ENCODE results near the gene TMEM63A. TPM values are rescaled to one million over a fixed set of nuclear protein-coding genes. Genes with fewer than 3 reads are reported as not detected.

Gene TMEM63A
- total and polyA plus RNA-seq, 10 donors, result 15.0 to 143 (median 109) TPM

- TF ChIP-seq, protein P1, sequence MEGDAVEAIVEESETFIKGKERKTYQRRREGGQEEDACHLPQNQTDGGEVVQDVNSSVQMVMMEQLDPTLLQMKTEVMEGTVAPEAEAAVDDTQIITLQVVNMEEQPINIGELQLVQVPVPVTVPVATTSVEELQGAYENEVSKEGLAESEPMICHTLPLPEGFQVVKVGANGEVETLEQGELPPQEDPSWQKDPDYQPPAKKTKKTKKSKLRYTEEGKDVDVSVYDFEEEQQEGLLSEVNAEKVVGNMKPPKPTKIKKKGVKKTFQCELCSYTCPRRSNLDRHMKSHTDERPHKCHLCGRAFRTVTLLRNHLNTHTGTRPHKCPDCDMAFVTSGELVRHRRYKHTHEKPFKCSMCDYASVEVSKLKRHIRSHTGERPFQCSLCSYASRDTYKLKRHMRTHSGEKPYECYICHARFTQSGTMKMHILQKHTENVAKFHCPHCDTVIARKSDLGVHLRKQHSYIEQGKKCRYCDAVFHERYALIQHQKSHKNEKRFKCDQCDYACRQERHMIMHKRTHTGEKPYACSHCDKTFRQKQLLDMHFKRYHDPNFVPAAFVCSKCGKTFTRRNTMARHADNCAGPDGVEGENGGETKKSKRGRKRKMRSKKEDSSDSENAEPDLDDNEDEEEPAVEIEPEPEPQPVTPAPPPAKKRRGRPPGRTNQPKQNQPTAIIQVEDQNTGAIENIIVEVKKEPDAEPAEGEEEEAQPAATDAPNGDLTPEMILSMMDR (IDR thresholded peaks at IDR 0.05 in 8 of 11, conservative IDR thresholded peaks at IDR 0.05 in 3 of 11), result no peak
- TF ChIP-seq POLR2A (IDR thresholded peaks at IDR 0.05) (no peak), POLR2AphosphoS5 (IDR thresholded peaks at IDR 0.05) (no peak)
- intact Hi-C loops (cut with DNase I; ENCODE audit: low total_unique reads), result no loop called here
- no peaks in the 10 kb centered on the region for H3K9me3 ChIP-seq
- peaks cover 27 to 89% (median 55%) of the 10 kb centered on the region in 6 donors for H3K4me1 ChIP-seq
- WGBS, 5 donors, result 37 to 56% (median 55%) methylated on average over 8 of the region's 8 CpGs
- peak overlapping the region in 6 of 8 donors; percentile 25 to 96 (median 90) for H3K27ac ChIP-seq
- peaks cover 0 to 44% (median 23%) of the 10 kb centered on the region in 6 donors for H3K36me3 ChIP-seq
- peak overlapping the region in 4 of 8 donors; percentile 86 to 98 (median 92) for H3K4me3 ChIP-seq
- no peaks in the 10 kb centered on the region for H3K27me3 ChIP-seq (replicated peaks in 1 of 7)
- DNase-seq, result peak; percentile 71
These were observed 2.5 kb downstream of the TMEM63A start for GRCh38 chr1:225879521-225880221.

GRCh38 chr1:225878282-225878681 lies 3.9 kb downstream of the TMEM63A start:
- no peaks in the 10 kb centered on the region for H3K27me3 ChIP-seq (replicated peaks in 1 of 7)
- intact Hi-C loops (cut with DNase I; ENCODE audit: low total_unique reads), result no loop called here
- DNase-seq, result peak; percentile 36

DNA sequence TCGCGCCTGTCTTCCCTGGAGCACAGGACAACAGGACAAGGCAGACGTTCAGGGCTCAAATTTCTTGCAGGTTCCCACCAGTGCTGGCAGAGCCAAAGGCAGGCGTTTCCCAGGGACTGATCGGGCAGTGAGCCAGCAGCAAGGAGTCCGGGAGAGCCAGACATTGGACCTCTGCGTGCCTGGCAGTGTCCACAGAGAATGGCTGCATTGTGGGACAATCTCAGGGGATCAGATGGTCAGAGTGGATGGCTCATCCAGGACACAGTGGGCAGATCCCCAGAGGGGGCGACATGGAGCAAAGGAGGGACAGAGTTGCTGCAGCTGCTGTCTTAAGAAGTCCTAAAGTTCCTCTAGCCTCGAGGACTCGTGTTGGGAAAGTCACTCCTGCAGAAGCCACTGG lies 4.6 kb downstream of the TMEM63A start:
- Histone ChIP-seq H3K36me3 (peaks cover 0 to 65% (median 42%) of the 10 kb centered on the region in 6 donors), H3K9me3 (no peaks in the 10 kb centered on the region), H3K27me3 (replicated peaks in 1 of 7) (no peaks in the 10 kb centered on the region), H3K27ac (peak overlapping the region in 5 of 8 donors; percentile 9 to 96 (median 35)), H3K4me3 (no peak overlapping the region), H3K4me1 (peaks cover 27 to 88% (median 47%) of the 10 kb centered on the region in 6 donors)
- 69 to 80% (median 70%) methylated on average over 8 to 10 of the region's 10 CpGs for WGBS, 5 donors
- TF ChIP-seq, protein P1 (IDR thresholded peaks at IDR 0.05 in 8 of 11, conservative IDR thresholded peaks at IDR 0.05 in 3 of 11), result peak in 7 of 11 experiments; percentile 21 to 54 (median 42)
- no peak for TF ChIP-seq POLR2A (IDR thresholded peaks at IDR 0.05)
- TF ChIP-seq POLR2AphosphoS5 (IDR thresholded peaks at IDR 0.05), result peak in 1 of 3 donors; percentile 6
- intact Hi-C loops (cut with DNase I; ENCODE audit: low total_unique reads), result no loop called here
- DNase-seq, result peak; percentile 78

More at GRCh38 chr1:225878282-225878681, 3.9 kb downstream of the TMEM63A start:
- Histone ChIP-seq H3K9me3 (no peaks in the 10 kb centered on the region), H3K36me3 (peaks cover 0 to 58% (median 37%) of the 10 kb centered on the region in 6 donors), H3K4me3 (no peak overlapping the region), H3K4me1 (peaks cover 27 to 89% (median 51%) of the 10 kb centered on the region in 6 donors), H3K27ac (peak overlapping the region in 5 of 8 donors; percentile 9 to 96 (median 35))
- TF ChIP-seq POLR2A (IDR thresholded peaks at IDR 0.05), result no peak
- 72 to 82% (median 76%) methylated on average over 4 of the region's 4 CpGs for WGBS, 5 donors

DNA sequence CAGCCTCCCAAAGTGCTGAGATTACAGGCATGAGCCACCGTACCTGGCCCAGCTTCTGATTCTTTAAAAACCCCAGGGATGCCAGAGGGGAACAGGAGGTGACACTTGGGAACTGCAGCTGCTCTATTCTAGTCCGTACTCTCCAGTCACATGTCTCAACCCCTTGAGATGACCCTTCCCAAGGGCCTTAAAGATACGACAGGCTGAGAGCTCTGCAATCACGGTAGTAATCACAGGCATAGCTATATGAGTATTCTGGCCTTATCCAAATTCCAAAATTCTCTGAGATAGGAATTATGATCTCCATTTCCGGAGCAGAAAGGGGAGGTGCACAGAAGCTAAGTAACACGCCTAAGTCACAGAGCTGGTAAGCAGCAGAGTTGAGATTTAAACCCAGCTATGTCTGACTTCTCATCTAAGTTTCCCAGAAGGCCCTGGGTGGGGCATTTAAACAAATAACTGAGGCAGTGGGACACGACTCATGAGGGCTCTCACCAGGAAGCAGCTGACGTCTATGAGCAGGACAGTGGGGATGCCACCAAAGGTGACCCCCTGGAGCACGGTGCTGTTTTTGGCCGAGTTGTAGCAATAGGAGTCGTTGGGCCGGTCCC lies 5.2 kb downstream of the TMEM63A start:
- TF ChIP-seq, protein P1 (IDR thresholded peaks at IDR 0.05 in 8 of 11, conservative IDR thresholded peaks at IDR 0.05 in 3 of 11), result no peak
- TF ChIP-seq POLR2AphosphoS5 (IDR thresholded peaks at IDR 0.05) (no peak), POLR2A (IDR thresholded peaks at IDR 0.05) (no peak)
- peaks cover 27 to 88% (median 46%) of the 10 kb centered on the region in 6 donors for H3K4me1 ChIP-seq
- intact Hi-C loops (cut with DNase I; ENCODE audit: low total_unique reads), result no loop called here

More for the DNA sequence above, 5.2 kb downstream of the TMEM63A start:
- Histone ChIP-seq H3K36me3 (peaks cover 0 to 70% (median 45%) of the 10 kb centered on the region in 6 donors), H3K27me3 (replicated peaks in 1 of 7) (no peaks in the 10 kb centered on the region), H3K9me3 (no peaks in the 10 kb centered on the region), H3K27ac (peak overlapping the region in 2 of 8 donors; percentile 90 to 96), H3K4me3 (no peak overlapping the region)
- 89 to 93% (median 91%) methylated on average over 12 of the region's 12 CpGs for WGBS, 5 donors
- DNase-seq, result peak; percentile 12

All from spleen (tissue), 11 donors.